ENCODE measurements around the gene HOXA4.

Gene HOXA4

GRCh38 chr7:27171637-27172314 is 41.2 kb upstream of the HOXA4 start:
- Histone ChIP-seq H3K27ac (replicated peaks) (no peak overlapping the region), H3K27me3 (ENCODE audit: insufficient read depth, poor library complexity, severe bottlenecking) (peaks cover 77% of the 10 kb centered on the region), H3K4me3 (replicated peaks; ENCODE audit: insufficient read depth, low read length) (no peak overlapping the region)
- TF ChIP-seq REST (IDR thresholded peaks at IDR 0.05; ENCODE audit: insufficient replicate concordance, low read depth) (no peak), SPI1 (IDR thresholded peaks at IDR 0.05; ENCODE audit: borderline replicate concordance, low read depth) (no peak), CTCF (IDR thresholded peaks at IDR 0.05; ENCODE audit: insufficient read depth, low read length) (no peak), POLR2AphosphoS5 (IDR thresholded peaks at IDR 0.05; ENCODE audit: low read depth) (no peak), GABPA (IDR thresholded peaks at IDR 0.05; ENCODE audit: low read depth) (no peak)
- DNase-seq (ENCODE audit: low read depth in 1 of 2, low spot score in 1 of 2): no peak

GRCh38 chr7:27171325-27171636 is 40.7 kb upstream of the HOXA4 start:
- no peak overlapping the region for H3K4me3 ChIP-seq (replicated peaks; ENCODE audit: insufficient read depth, low read length)
- H3K27me3 ChIP-seq (ENCODE audit: insufficient read depth, poor library complexity, severe bottlenecking): peaks cover 82% of the 10 kb centered on the region
- no peak overlapping the region for H3K27ac ChIP-seq (replicated peaks)
- TF ChIP-seq GABPA (IDR thresholded peaks at IDR 0.05; ENCODE audit: low read depth) (no peak), REST (IDR thresholded peaks at IDR 0.05; ENCODE audit: insufficient replicate concordance, low read depth) (no peak), POLR2AphosphoS5 (IDR thresholded peaks at IDR 0.05; ENCODE audit: low read depth) (no peak), CTCF (IDR thresholded peaks at IDR 0.05; ENCODE audit: insufficient read depth, low read length) (no peak), SPI1 (IDR thresholded peaks at IDR 0.05; ENCODE audit: borderline replicate concordance, low read depth) (no peak)
- no peak for DNase-seq (ENCODE audit: low read depth in 1 of 2, low spot score in 1 of 2)

- Histone ChIP-seq H3K4me3 (replicated peaks; ENCODE audit: insufficient read depth, low read length) (no peak overlapping the region), H3K27me3 (ENCODE audit: insufficient read depth, poor library complexity, severe bottlenecking) (peaks cover 88% of the 10 kb centered on the region), H3K27ac (replicated peaks) (no peak overlapping the region)
- TF ChIP-seq POLR2AphosphoS5 (IDR thresholded peaks at IDR 0.05; ENCODE audit: low read depth): no peak
- TF ChIP-seq REST (IDR thresholded peaks at IDR 0.05; ENCODE audit: insufficient replicate concordance, low read depth): no peak
- no peak for TF ChIP-seq GABPA (IDR thresholded peaks at IDR 0.05; ENCODE audit: low read depth)
- TF ChIP-seq SPI1 (IDR thresholded peaks at IDR 0.05; ENCODE audit: borderline replicate concordance, low read depth): no peak
- no peak for TF ChIP-seq CTCF (IDR thresholded peaks at IDR 0.05; ENCODE audit: insufficient read depth, low read length)
- no peak for DNase-seq (ENCODE audit: low read depth in 1 of 2, low spot score in 1 of 2)
Measured at GRCh38 chr7:27170426-27171324, 40.1 kb upstream of the HOXA4 start.

Data from HL-60 (cell line).